Ascending aorta (tissue), 2 donors: ENCODE measurements around the gene CANT1. TPM values are rescaled to one million over a fixed set of nuclear protein-coding genes. Genes with fewer than 3 reads are reported as not detected.

Source experiments
- DNase-seq, 2 donors: peaks; one replicate each; pipeline ENCODE4 v3.0.0-alpha.2; 2019; ENCODE audit warnings: low spot score in 2 of 2
- H3K27ac ChIP-seq, 2 donors: fragments of 200-600 bp; sonication (generic); one replicate each; pipeline ENCODE4 v1.5.1; 2016 to 2017; ENCODE audit warnings: mild to moderate bottlenecking in 1 of 2
- H3K27me3 ChIP-seq: fragments of 200-600 bp; sonication (generic); one replicate; pipeline ENCODE4 v1.5.1; 2017
- H3K36me3 ChIP-seq, 2 donors: fragments of 200-600 bp; sonication (generic); one replicate each; pipeline ENCODE4 v1.5.1; 2016
- H3K4me1 ChIP-seq, 2 donors: fragments of 200-600 bp; sonication (generic); one replicate each; pipeline ENCODE4 v1.5.1; 2016 to 2017; ENCODE audit warnings: mild to moderate bottlenecking in 1 of 2
- H3K4me3 ChIP-seq, 2 donors: fragments of 200-600 bp; sonication (generic); one replicate each; pipeline ENCODE4 v1.5.1; 2016 to 2017; ENCODE audit warnings: mild to moderate bottlenecking in 1 of 2
- H3K9me3 ChIP-seq, 2 donors: fragments of 200-600 bp; sonication (generic); one replicate each; pipeline ENCODE4 v1.5.1; 2016
- CTCF ChIP-seq, 3 experiments: fragments of 200-600 bp in 2 of 3; fragments of 450-650 bp in 1 of 3; sonication (generic) in 2 of 3; IDR thresholded peaks; one replicate each; pipeline ENCODE4 v1.5.1; 2016 to 2019; ENCODE audit warnings: antibody characterized with exemption in 3 of 3, mild to moderate bottlenecking in 1 of 3, moderate library complexity in 1 of 3
- intact Hi-C: fragments of 100-400 bp; cut with DNase I; formaldehyde crosslinking; loops from one replicate; pipeline ENCODE4 v1.15.1; 2023
- total RNA-seq: library from RNA; depleted of rRNA; stranded (reverse); fragments of >200 nt; gene quantifications from one replicate; pipeline ENCODE4 v1.1.0, GENCODE V29; 2016

The CANT1 gene
- total RNA-seq, 1 donor from 2014 or later: 67.2 TPM

GRCh38 chr17:79041723-79042420 is 32.3 kb upstream of the CANT1 start:
- Histone ChIP-seq H3K27me3 (no peaks in the 10 kb centered on the region), H3K36me3 (peaks cover 4 to 11% of the 10 kb centered on the region in 2 donors), H3K9me3 (no peaks in the 10 kb centered on the region), H3K4me3 (no peak overlapping the region), H3K27ac (no peak overlapping the region), H3K4me1 (peaks cover 10 to 23% of the 10 kb centered on the region in 2 donors)
- no peak for DNase-seq
- intact Hi-C loops: loop anchor here (1.0 to 2.0 kb wide), 2 partner anchors 22 to 49 kb away; no protein-coding TSS in a partner anchor
- TF ChIP-seq CTCF (IDR thresholded peaks at IDR 0.05): no peak

- DNase-seq: no peak
- Histone ChIP-seq H3K4me1 (peaks cover 6 to 21% of the 10 kb centered on the region in 2 donors), H3K27ac (no peak overlapping the region), H3K36me3 (peaks cover 4 to 11% of the 10 kb centered on the region in 2 donors), H3K9me3 (no peaks in the 10 kb centered on the region), H3K4me3 (no peak overlapping the region), H3K27me3 (no peaks in the 10 kb centered on the region)
- TF ChIP-seq CTCF (IDR thresholded peaks at IDR 0.05): no peak
- intact Hi-C loops: no loop called here
Measured at GRCh38 chr17:79041041-79041570, 31.5 kb upstream of the CANT1 start.

GRCh38 chr17:79039886-79040285 is 30.3 kb upstream of the CANT1 start:
- Histone ChIP-seq H3K36me3 (peaks cover 4 to 11% of the 10 kb centered on the region in 2 donors), H3K9me3 (no peaks in the 10 kb centered on the region), H3K4me3 (no peak overlapping the region), H3K27me3 (no peaks in the 10 kb centered on the region), H3K27ac (no peak overlapping the region), H3K4me1 (peaks cover 5 to 23% of the 10 kb centered on the region in 2 donors)
- no peak for DNase-seq
- intact Hi-C loops: no loop called here
- no peak for TF ChIP-seq CTCF (IDR thresholded peaks at IDR 0.05)

GRCh38 chr17:79039171-79039570 is 29.6 kb upstream of the CANT1 start:
- Histone ChIP-seq H3K4me1 (peaks cover 5 to 29% of the 10 kb centered on the region in 2 donors), H3K36me3 (peaks cover 0 to 4% of the 10 kb centered on the region in 2 donors), H3K27me3 (no peaks in the 10 kb centered on the region), H3K9me3 (no peaks in the 10 kb centered on the region), H3K4me3 (no peak overlapping the region), H3K27ac (peak overlapping the region; percentile 15 to 57)
- TF ChIP-seq CTCF (IDR thresholded peaks at IDR 0.05): no peak
- intact Hi-C loops: no loop called here
- peak in 1 of 2 donors; percentile 31 for DNase-seq

- H3K9me3 ChIP-seq: no peaks in the 10 kb centered on the region
- intact Hi-C loops: no loop called here
- peak overlapping the region; percentile 15 to 57 for H3K27ac ChIP-seq
- H3K4me3 ChIP-seq: no peak overlapping the region
- no peaks in the 10 kb centered on the region for H3K27me3 ChIP-seq
- TF ChIP-seq CTCF (IDR thresholded peaks at IDR 0.05): no peak
- H3K4me1 ChIP-seq: peaks cover 8 to 34% of the 10 kb centered on the region in 2 donors
- peak in 1 of 2 donors; percentile 85 for DNase-seq
- H3K36me3 ChIP-seq: no peaks in the 10 kb centered on the region
Measured at GRCh38 chr17:79038545-79039135, 29.1 kb upstream of the CANT1 start.
